ENCODE results near the gene ATP6AP1. TPM values are rescaled to one million over a fixed set of nuclear protein-coding genes. Genes with fewer than 3 reads are reported as not detected.

ATP6AP1 gene
- total and polyA plus RNA-seq, 2 of the 13 experiments (the other 11 are each of a cell fraction or from before 2014, with no cell fraction given) = 56.7 to 110 TPM

GRCh38 chrX:154397888-154398667 lies 30.4 kb upstream of the ATP6AP1 start, which contains the start of gene RPL10 (continued):
- TF ChIP-seq THRA (CRISPR knock-in tag; IDR thresholded peaks at IDR 0.05; ENCODE audit: borderline replicate concordance) (0 out of 2 replicates have a peak, but pooled peaks have one; percentile 47), HMGXB3 (CRISPR knock-in tag; IDR thresholded peaks at IDR 0.05; ENCODE audit: borderline replicate concordance) (no peak; the same call in 1 of the 2 replicates), ZNF383 (CRISPR knock-in tag; IDR thresholded peaks at IDR 0.05; ENCODE audit: borderline replicate concordance) (no peak), ZFP91 (CRISPR knock-in tag; IDR thresholded peaks at IDR 0.05; ENCODE audit: borderline replicate concordance) (peak; percentile 74; the same call in 1 of the 2 replicates), ZNF703 (CRISPR knock-in tag; IDR thresholded peaks at IDR 0.05; ENCODE audit: borderline replicate concordance) (no peak), ZNF124 (CRISPR knock-in tag; IDR thresholded peaks at IDR 0.05) (peak; percentile 71; the same call in 1 of the 2 replicates), ZSCAN12 (CRISPR knock-in tag; IDR thresholded peaks at IDR 0.05) (no peak), HOMEZ (CRISPR knock-in tag; IDR thresholded peaks at IDR 0.05; ENCODE audit: low read depth) (no peak), ZNF205 (CRISPR knock-in tag; IDR thresholded peaks at IDR 0.05) (peak; percentile 65; the same call in 1 of the 2 replicates), MNT (IDR thresholded peaks at IDR 0.05) (0 out of 2 replicates have a peak, but pooled peaks have one; percentile 30), FOXC1 (CRISPR knock-in tag; IDR thresholded peaks at IDR 0.05; ENCODE audit: borderline replicate concordance) (no peak), GATAD1 (CRISPR knock-in tag; IDR thresholded peaks at IDR 0.05) (peak; percentile 73)
